HG02981 (cell line): ENCODE data around the gene LOX.
A peak's percentile ranks its signal among the peaks of the same experiment; 100 is the strongest.
"Not testable (repeated sequence)": the region's sequence is repeated elsewhere in the genome, so short reads cannot be mapped to it uniquely, and the experiment has no call there.

Source experiments
- ATAC-seq: cut with Tn5 transposase; IDR thresholded peaks from one replicate; pipeline ENCODE4 v1.9.1; 2021; ENCODE audit warnings: mild to moderate bottlenecking, moderate library complexity; ENCODE audit not compliant: unreplicated experiment

The LOX gene

GRCh38 chr5:122099060-122099790 is 21.2 kb upstream of the LOX start:
- no peak for ATAC-seq

GRCh38 chr5:122097391-122097790 is 19.3 kb upstream of the LOX start:
- ATAC-seq: no peak

- no peak for ATAC-seq
These were observed 17.1 kb upstream of the LOX start for GRCh38 chr5:122095158-122095557.

GRCh38 chr5:122094251-122094650 is 16.2 kb upstream of the LOX start:
- not testable (repeated sequence) for ATAC-seq

GRCh38 chr5:122093415-122094180 is 15.5 kb upstream of the LOX start:
- ATAC-seq: no peak

- ATAC-seq: no peak
These were observed 14.0 kb upstream of the LOX start for GRCh38 chr5:122091936-122092600.

GRCh38 chr5:122089096-122090013 is 11.3 kb upstream of the LOX start:
- ATAC-seq: no peak

GRCh38 chr5:122085041-122085440 is 7.0 kb upstream of the LOX start:
- no peak for ATAC-seq

GRCh38 chr5:122083535-122083934 is 5.5 kb upstream of the LOX start:
- ATAC-seq: no peak

- no peak for ATAC-seq
These were observed 3.5 kb upstream of the LOX start for GRCh38 chr5:122081541-122081940.

GRCh38 chr5:122077366-122078115 is 518 bp downstream of the LOX start:
- no peak for ATAC-seq

- ATAC-seq: no peak
These were observed 1.2 kb downstream of the LOX start for GRCh38 chr5:122076669-122077365.

- no peak for ATAC-seq
These were observed 2.0 kb downstream of the LOX start for GRCh38 chr5:122076050-122076461.

GRCh38 chr5:122073864-122074263 is 4.2 kb downstream of the LOX start:
- peak; percentile 45 for ATAC-seq

GRCh38 chr5:122073018-122073417 is 5.0 kb downstream of the LOX start:
- no peak for ATAC-seq

GRCh38 chr5:122067390-122067789 is 10.7 kb downstream of the LOX start:
- no peak for ATAC-seq

GRCh38 chr5:122064992-122065391 is 13.1 kb downstream of the LOX start:
- no peak for ATAC-seq

- no peak for ATAC-seq
These were observed 14.2 kb downstream of the LOX start for GRCh38 chr5:122063836-122064235.

- no peak for ATAC-seq
These were observed 15.9 kb downstream of the LOX start for GRCh38 chr5:122062205-122062604.
